Liver (tissue), 9 donors: ENCODE data around the gene USP2. TPM values are rescaled to one million over a fixed set of nuclear protein-coding genes. Genes with fewer than 3 reads are reported as not detected.

Experiments
- DNase-seq: peaks from one replicate; pipeline ENCODE4 v3.0.0-alpha.2; 2017; ENCODE audit warnings: low spot score
- H3K27ac ChIP-seq, 2 donors: one replicate each; pipeline ENCODE4 v1.7.0; 2013; ENCODE audit warnings: inconsistent platforms in 2 of 2, low read length in 2 of 2, control low read depth in 1 of 2, low read depth in 1 of 2, mild to moderate bottlenecking in 1 of 2
- H3K27me3 ChIP-seq, 4 donors: one replicate each; pipeline versions ENCODE4 v1.6.1 to v1.7.0; 2013; ENCODE audit warnings: low read length in 3 of 4, inconsistent platforms in 1 of 4, mild to moderate bottlenecking in 1 of 4, moderate library complexity in 1 of 4; ENCODE audit not compliant: control insufficient read depth in 4 of 4, insufficient read depth in 4 of 4
- H3K36me3 ChIP-seq, 4 donors: one replicate each; pipeline versions ENCODE4 v1.6.1 to v1.7.0; 2013; ENCODE audit warnings: low read length in 3 of 4, mild to moderate bottlenecking in 3 of 4, low read depth in 1 of 4, moderate library complexity in 1 of 4; ENCODE audit not compliant: control insufficient read depth in 4 of 4, insufficient read depth in 3 of 4
- H3K4me1 ChIP-seq, 4 donors: one replicate each; pipeline versions ENCODE4 v1.6.1 to v1.7.0; 2013; ENCODE audit warnings: low read length in 3 of 4, mild to moderate bottlenecking in 3 of 4, moderate library complexity in 1 of 4; ENCODE audit not compliant: control insufficient read depth in 4 of 4, insufficient read depth in 4 of 4
- H3K4me3 ChIP-seq, 3 donors: one replicate each; pipeline versions ENCODE4 v1.6.1 to v1.7.0; 2013; ENCODE audit warnings: low read length in 3 of 3, control low read depth in 1 of 3, low read depth in 1 of 3, mild to moderate bottlenecking in 1 of 3
- H3K9ac ChIP-seq, 2 donors: one replicate each; pipeline ENCODE4 v1.7.0; 2013; ENCODE audit warnings: low read length in 2 of 2, mild to moderate bottlenecking in 2 of 2, moderate library complexity in 2 of 2, control low read depth in 1 of 2, low read depth in 1 of 2
- H3K9me3 ChIP-seq, 4 donors: one replicate each; pipeline versions ENCODE4 v1.6.1 to v1.7.0; 2013; ENCODE audit warnings: low read length in 3 of 4; ENCODE audit not compliant: control insufficient read depth in 4 of 4
- EGR1 ChIP-seq, 2 donors: IDR thresholded peaks; 2 replicates each; pipeline ENCODE4 v1.6.1; 2016 to 2018; ENCODE audit warnings: antibody characterized with exemption in 2 of 2, low read depth in 2 of 2
- HNF4A ChIP-seq, 2 donors: conservative IDR thresholded peaks; 2 replicates each; pipeline ENCODE4 v1.6.1; 2016; ENCODE audit warnings: antibody characterized with exemption in 2 of 2, mild to moderate bottlenecking in 2 of 2
- JUND ChIP-seq, 2 donors: IDR thresholded peaks; 2 replicates each; pipeline ENCODE4 v1.6.1; 2016; ENCODE audit warnings: antibody characterized with exemption in 2 of 2
- RAD21 ChIP-seq, 2 donors: IDR thresholded peaks; 2 replicates each; pipeline ENCODE4 v1.6.1; 2016; ENCODE audit warnings: antibody characterized with exemption in 2 of 2, mild to moderate bottlenecking in 2 of 2
- RXRA ChIP-seq, 2 donors: IDR thresholded peaks; 2 replicates each; pipeline ENCODE4 v1.6.1; 2017 to 2018; ENCODE audit warnings: antibody characterized with exemption in 2 of 2, mild to moderate bottlenecking in 1 of 2
- TAF1 ChIP-seq: conservative IDR thresholded peaks from 2 replicates; pipeline ENCODE4 v1.6.1; 2016; ENCODE audit warnings: antibody characterized with exemption, mild to moderate bottlenecking
- YY1 ChIP-seq: IDR thresholded peaks from 2 replicates; pipeline ENCODE4 v1.6.1; 2016; ENCODE audit warnings: antibody characterized with exemption, mild to moderate bottlenecking
- WGBS: extraction: QIAGEN DNeasy Blood & Tissue Kit; methylation state at CpG from one replicate; pipeline ENCODE4 v1.1.7; 2013; 5-methylcytosine and 5-hydroxymethylcytosine counted together
- polyA plus RNA-seq, 2 donors: library from polyadenylated mRNA; stranded (reverse) in 1 of 2; unstranded in 1 of 2; fragments of 200-250 nt in 1 of 2; fragments of >200 nt in 1 of 2; fragmentation: Nextera tagmentation in 1 of 2; extraction: Ambion mirVana in 1 of 2; gene quantifications; one replicate each; pipeline versions ENCODE4 v1.2.1 to v1.2.3, GENCODE V29; 2013 to 2015
- total RNA-seq, 2 donors: library from RNA; depleted of rRNA; stranded (reverse); fragments of >200 nt; gene quantifications; one replicate each; pipeline ENCODE4 v1.2.3, GENCODE V29; 2014
- TF ChIP-seq, protein P1 (sequence below): IDR thresholded peaks from 2 replicates; pipeline ENCODE4 v1.6.1; 2016; ENCODE audit warnings: antibody characterized with exemption
- TF ChIP-seq, protein P2 (sequence below): fragments of 150-350 bp; IDR thresholded peaks from 2 replicates; pipeline ENCODE4 v1.5.1; 2017; ENCODE audit warnings: improper control_type of control experiment, low read depth, low read length; ENCODE audit not compliant: missing input control
- TF ChIP-seq, protein P3 (sequence below): IDR thresholded peaks from 2 replicates; pipeline ENCODE4 v1.6.1; 2016; ENCODE audit warnings: antibody characterized with exemption
- donor health status: healthy.
- donor health status: healthy.
- donor health status: healthy.
- donor health status: healthy.
- donor health status: healthy.

Gene USP2
- total and polyA plus RNA-seq, 4 donors, result 0.65 to 4.4 (median 2.1) TPM

DNA sequence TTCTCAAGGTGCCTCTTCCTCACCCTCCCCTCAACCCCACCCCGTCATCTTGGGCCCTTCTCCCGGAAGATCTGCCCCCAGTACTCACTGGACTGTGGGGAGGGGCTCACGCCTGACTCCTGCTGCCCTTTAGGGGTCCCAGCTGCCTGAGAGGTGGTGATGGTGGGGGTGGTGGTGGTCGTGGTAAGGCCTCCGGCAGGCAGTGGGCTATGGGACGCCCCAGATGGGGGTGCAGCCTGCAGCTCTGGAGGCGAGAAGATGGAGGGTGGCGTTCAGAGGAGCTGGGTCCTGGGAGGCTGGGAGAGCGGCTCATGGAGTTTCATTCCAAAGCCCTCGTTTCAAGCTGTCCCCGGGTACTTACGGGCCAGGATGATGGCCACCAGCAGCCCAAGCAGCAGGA is 35.8 kb downstream of the USP2 start:
- no peaks in the 10 kb centered on the region for H3K27me3 ChIP-seq
- DNase-seq, result no peak
- H3K27ac ChIP-seq, result no peak overlapping the region
- 87% methylated on average over 12 of the region's 12 CpGs for WGBS
- no peaks in the 10 kb centered on the region for H3K9me3 ChIP-seq
- no peak overlapping the region for H3K9ac ChIP-seq
- H3K4me3 ChIP-seq, result no peak overlapping the region
- H3K36me3 ChIP-seq, result no peaks in the 10 kb centered on the region
- TF ChIP-seq JUND (IDR thresholded peaks at IDR 0.05), result no peak
- TF ChIP-seq, protein P1, sequence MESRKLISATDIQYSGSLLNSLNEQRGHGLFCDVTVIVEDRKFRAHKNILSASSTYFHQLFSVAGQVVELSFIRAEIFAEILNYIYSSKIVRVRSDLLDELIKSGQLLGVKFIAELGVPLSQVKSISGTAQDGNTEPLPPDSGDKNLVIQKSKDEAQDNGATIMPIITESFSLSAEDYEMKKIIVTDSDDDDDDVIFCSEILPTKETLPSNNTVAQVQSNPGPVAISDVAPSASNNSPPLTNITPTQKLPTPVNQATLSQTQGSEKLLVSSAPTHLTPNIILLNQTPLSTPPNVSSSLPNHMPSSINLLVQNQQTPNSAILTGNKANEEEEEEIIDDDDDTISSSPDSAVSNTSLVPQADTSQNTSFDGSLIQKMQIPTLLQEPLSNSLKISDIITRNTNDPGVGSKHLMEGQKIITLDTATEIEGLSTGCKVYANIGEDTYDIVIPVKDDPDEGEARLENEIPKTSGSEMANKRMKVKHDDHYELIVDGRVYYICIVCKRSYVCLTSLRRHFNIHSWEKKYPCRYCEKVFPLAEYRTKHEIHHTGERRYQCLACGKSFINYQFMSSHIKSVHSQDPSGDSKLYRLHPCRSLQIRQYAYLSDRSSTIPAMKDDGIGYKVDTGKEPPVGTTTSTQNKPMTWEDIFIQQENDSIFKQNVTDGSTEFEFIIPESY, result no peak
- no peak for TF ChIP-seq RAD21 (IDR thresholded peaks at IDR 0.05)
- H3K4me1 ChIP-seq, result peaks cover 0 to 6% (median 0%) of the 10 kb centered on the region in 4 donors

DNA sequence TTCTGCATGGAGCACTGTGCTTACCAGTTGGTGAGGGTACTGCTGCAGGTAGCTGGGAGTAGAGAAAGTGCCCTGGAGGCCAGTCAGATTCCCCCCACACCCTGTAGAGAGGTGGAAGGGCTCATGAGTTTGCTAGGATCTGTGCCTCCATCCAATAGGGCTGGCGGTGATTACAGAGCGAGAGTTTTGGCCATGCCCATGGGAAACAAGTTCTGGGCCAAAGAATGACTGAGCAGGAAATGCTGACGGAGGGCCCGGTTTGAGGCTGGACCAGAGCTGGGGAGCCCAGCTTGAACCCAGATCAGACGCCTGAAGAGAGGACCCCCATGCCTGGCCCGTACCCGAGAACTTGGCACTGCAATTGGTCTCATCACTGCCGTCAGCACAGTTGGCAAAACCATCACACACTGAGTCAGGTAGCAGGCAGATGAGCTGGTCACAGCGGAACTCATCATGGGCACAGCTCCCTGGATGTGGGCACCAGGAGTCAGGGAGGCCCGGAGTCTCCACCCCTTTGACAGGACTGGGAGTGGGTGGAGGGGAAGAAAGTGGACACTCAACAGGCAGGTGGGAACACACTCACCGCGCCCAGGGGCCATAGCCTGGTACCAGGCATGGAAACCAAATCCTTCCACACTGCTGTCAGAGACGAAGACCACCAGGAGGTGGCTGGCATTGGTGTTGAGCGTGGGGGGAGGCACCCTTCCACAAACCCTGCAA is 37.0 kb downstream of the USP2 start:
- Histone ChIP-seq H3K9ac (no peak overlapping the region), H3K27me3 (no peaks in the 10 kb centered on the region)
- no peak for DNase-seq

DNA sequence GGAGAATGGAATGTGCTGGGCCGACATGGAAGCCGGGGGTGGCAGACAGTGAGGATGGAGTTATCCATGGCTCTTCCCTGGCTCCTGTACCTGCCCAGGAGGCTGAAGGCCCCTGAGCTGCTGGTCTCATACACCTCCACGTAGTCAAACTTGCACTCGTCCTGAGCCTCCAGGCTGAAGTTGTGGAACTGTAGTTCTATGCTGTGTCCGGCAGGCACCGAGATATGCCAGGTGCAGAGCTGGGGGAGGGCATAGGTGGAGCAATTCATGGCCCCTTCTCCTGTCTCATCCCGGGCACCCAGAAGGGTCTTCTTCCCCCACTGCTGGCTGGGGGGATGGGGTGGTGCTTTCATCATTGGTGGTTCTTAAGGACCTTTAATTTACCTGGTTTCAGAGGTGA is 37.8 kb downstream of the USP2 start:
- Histone ChIP-seq H3K9me3 (no peaks in the 10 kb centered on the region), H3K36me3 (no peaks in the 10 kb centered on the region), H3K4me1 (peaks cover 5 to 16% (median 9%) of the 10 kb centered on the region in 4 donors), H3K27ac (no peak overlapping the region), H3K27me3 (peaks cover 0 to 2% (median 0%) of the 10 kb centered on the region in 4 donors), H3K4me3 (no peak overlapping the region), H3K9ac (no peak overlapping the region)
- WGBS, result 89% methylated on average over 7 of the region's 7 CpGs
- no peak for DNase-seq
- TF ChIP-seq EGR1 (IDR thresholded peaks at IDR 0.05; ENCODE audit: low read depth in 2 of 2) (no peak), YY1 (no peak), RXRA (IDR thresholded peaks at IDR 0.05) (no peak), TAF1 (no peak), JUND (IDR thresholded peaks at IDR 0.05) (no peak), RAD21 (IDR thresholded peaks at IDR 0.05) (no peak)
- TF ChIP-seq, protein P2, sequence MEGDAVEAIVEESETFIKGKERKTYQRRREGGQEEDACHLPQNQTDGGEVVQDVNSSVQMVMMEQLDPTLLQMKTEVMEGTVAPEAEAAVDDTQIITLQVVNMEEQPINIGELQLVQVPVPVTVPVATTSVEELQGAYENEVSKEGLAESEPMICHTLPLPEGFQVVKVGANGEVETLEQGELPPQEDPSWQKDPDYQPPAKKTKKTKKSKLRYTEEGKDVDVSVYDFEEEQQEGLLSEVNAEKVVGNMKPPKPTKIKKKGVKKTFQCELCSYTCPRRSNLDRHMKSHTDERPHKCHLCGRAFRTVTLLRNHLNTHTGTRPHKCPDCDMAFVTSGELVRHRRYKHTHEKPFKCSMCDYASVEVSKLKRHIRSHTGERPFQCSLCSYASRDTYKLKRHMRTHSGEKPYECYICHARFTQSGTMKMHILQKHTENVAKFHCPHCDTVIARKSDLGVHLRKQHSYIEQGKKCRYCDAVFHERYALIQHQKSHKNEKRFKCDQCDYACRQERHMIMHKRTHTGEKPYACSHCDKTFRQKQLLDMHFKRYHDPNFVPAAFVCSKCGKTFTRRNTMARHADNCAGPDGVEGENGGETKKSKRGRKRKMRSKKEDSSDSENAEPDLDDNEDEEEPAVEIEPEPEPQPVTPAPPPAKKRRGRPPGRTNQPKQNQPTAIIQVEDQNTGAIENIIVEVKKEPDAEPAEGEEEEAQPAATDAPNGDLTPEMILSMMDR, result no peak

More for the DNA sequence above, 37.0 kb downstream of the USP2 start:
- Histone ChIP-seq H3K9me3 (no peaks in the 10 kb centered on the region), H3K27ac (no peak overlapping the region), H3K4me3 (no peak overlapping the region), H3K36me3 (no peaks in the 10 kb centered on the region), H3K4me1 (peaks cover 0 to 10% (median 8%) of the 10 kb centered on the region in 4 donors)
- no peak for TF ChIP-seq HNF4A (conservative IDR thresholded peaks at IDR 0.05)
- TF ChIP-seq, protein P2, result no peak
- TF ChIP-seq, protein P3, sequence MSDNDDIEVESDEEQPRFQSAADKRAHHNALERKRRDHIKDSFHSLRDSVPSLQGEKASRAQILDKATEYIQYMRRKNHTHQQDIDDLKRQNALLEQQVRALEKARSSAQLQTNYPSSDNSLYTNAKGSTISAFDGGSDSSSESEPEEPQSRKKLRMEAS, result no peak
- 84% methylated on average over 14 of the region's 14 CpGs for WGBS
